NCI-H2227 treated with DMSO at 0.1 percent for 48 hours (cell line): ENCODE data around the gene ACTBL2.
"Not testable (repeated sequence)": the region's sequence is repeated elsewhere in the genome, so short reads cannot be mapped to it uniquely, and the experiment has no call there.

Source experiments
- DNase-seq: peaks from one replicate; lab custom pipeline; 2025; lab: John Stamatoyannopoulos, UW

Gene ACTBL2

GRCh38 chr5:57494104-57495098 lies 11.8 kb upstream of the ACTBL2 start:
- no peak for DNase-seq

- no peak for DNase-seq
Observed at GRCh38 chr5:57493034-57493433, 10.4 kb upstream of the ACTBL2 start.

- no peak for DNase-seq
Observed at GRCh38 chr5:57492632-57493031, 10.0 kb upstream of the ACTBL2 start.

- DNase-seq = no peak
Observed at GRCh38 chr5:57491369-57491965, 8.9 kb upstream of the ACTBL2 start.

GRCh38 chr5:57488215-57488955 lies 5.8 kb upstream of the ACTBL2 start:
- DNase-seq = no peak

- DNase-seq = no peak
Observed at GRCh38 chr5:57486027-57486602, 3.5 kb upstream of the ACTBL2 start.

GRCh38 chr5:57478826-57479225 lies 3.8 kb downstream of the ACTBL2 start:
- DNase-seq = no peak

GRCh38 chr5:57476601-57477056 lies 6.0 kb downstream of the ACTBL2 start:
- no peak for DNase-seq

GRCh38 chr5:57470339-57470738 lies 12.3 kb downstream of the ACTBL2 start:
- no peak for DNase-seq

- DNase-seq = no peak
Observed at GRCh38 chr5:57468481-57469163, 14.0 kb downstream of the ACTBL2 start.

GRCh38 chr5:57466544-57466943 lies 16.1 kb downstream of the ACTBL2 start:
- no peak for DNase-seq

- not testable (repeated sequence) for DNase-seq
Observed at GRCh38 chr5:57460056-57460455, 22.6 kb downstream of the ACTBL2 start.

GRCh38 chr5:57458443-57458842 lies 24.2 kb downstream of the ACTBL2 start:
- DNase-seq = no peak

- no peak for DNase-seq
Observed at GRCh38 chr5:57456531-57457135, 26.0 kb downstream of the ACTBL2 start.

GRCh38 chr5:57455511-57456455 lies 26.8 kb downstream of the ACTBL2 start:
- DNase-seq = no peak

- no peak for DNase-seq
Observed at GRCh38 chr5:57454896-57455295, 27.7 kb downstream of the ACTBL2 start.

GRCh38 chr5:57453728-57454127 lies 28.9 kb downstream of the ACTBL2 start:
- no peak for DNase-seq

- no peak for DNase-seq
Observed at GRCh38 chr5:57452885-57453284, 29.7 kb downstream of the ACTBL2 start.

GRCh38 chr5:57450991-57451876 lies 31.4 kb downstream of the ACTBL2 start:
- DNase-seq = no peak
